Muscle of leg (tissue), 11 donors: Measurements from ENCODE around the gene C1QTNF1. TPM values are rescaled to one million over a fixed set of nuclear protein-coding genes. Genes with fewer than 3 reads are reported as not detected.
"Not testable (repeated sequence)": the region's sequence is repeated elsewhere in the genome, so short reads cannot be mapped to it uniquely, and the experiment has no call there.

Experiments used
- DNase-seq: peaks from one replicate; pipeline ENCODE4 v3.0.0; 2013
- H3K27ac ChIP-seq: one replicate; pipeline ENCODE4 v1.5.1; 2013; ENCODE audit warnings: mild to moderate bottlenecking, low read length, control low read depth
- H3K27me3 ChIP-seq: one replicate; pipeline ENCODE4 v1.6.1; 2013; ENCODE audit warnings: low read length; ENCODE audit not compliant: control insufficient read depth, insufficient read depth
- H3K36me3 ChIP-seq: one replicate; pipeline ENCODE4 v1.6.1; 2013; ENCODE audit warnings: low read length; ENCODE audit not compliant: control insufficient read depth, insufficient read depth
- H3K4me1 ChIP-seq: one replicate; pipeline ENCODE4 v1.6.1; 2013; ENCODE audit warnings: low read length; ENCODE audit not compliant: control insufficient read depth, insufficient read depth
- H3K4me3 ChIP-seq: one replicate; pipeline ENCODE4 v1.5.1; 2013; ENCODE audit warnings: low read length, control low read depth
- H3K9me3 ChIP-seq: replicated peaks from 2 replicates; pipeline ENCODE4 v1.6.1; 2013; ENCODE audit warnings: low read depth, low read length; ENCODE audit not compliant: control insufficient read depth
- WGBS: methylation state at CpG from one replicate; pipeline ENCODE4 v1.1.5; 2013; ENCODE audit warnings: missing lambda C conversion rate; ENCODE audit not compliant: insufficient coverage; 5-methylcytosine and 5-hydroxymethylcytosine counted together
- polyA plus RNA-seq, 8 donors: library from polyadenylated mRNA; unstranded; fragments of 120-200 nt; gene quantifications; one replicate each; pipeline versions ENCODE4 v1.2.1 to v1.2.3, GENCODE V29; 2013; ENCODE audit warnings: inconsistent platforms in 1 of 8, low replicate concordance in 1 of 8; ENCODE audit not compliant: insufficient read length in 8 of 8, insufficient read depth in 1 of 8
- total RNA-seq: library from RNA; stranded (reverse); fragments of 120-200 nt; gene quantifications from one replicate; pipeline ENCODE4 v1.2.4, GENCODE V29; 2013

Gene C1QTNF1
- total and polyA plus RNA-seq, 9 donors, result 3.3 to 10.9 (median 5.8) TPM

GRCh38 chr17:79074121-79074648 is 50.2 kb downstream of the C1QTNF1 start:
- peaks cover 17% of the 10 kb centered on the region for H3K4me1 ChIP-seq
- H3K4me3 ChIP-seq, result peak overlapping the region; percentile 39
- H3K27me3 ChIP-seq, H3K9me3 ChIP-seq, DNase-seq, H3K27ac ChIP-seq: not testable (repeated sequence)
- 76% methylated on average over 22 of the region's 22 CpGs for WGBS
- H3K36me3 ChIP-seq, result peaks cover 13% of the 10 kb centered on the region

DNA sequence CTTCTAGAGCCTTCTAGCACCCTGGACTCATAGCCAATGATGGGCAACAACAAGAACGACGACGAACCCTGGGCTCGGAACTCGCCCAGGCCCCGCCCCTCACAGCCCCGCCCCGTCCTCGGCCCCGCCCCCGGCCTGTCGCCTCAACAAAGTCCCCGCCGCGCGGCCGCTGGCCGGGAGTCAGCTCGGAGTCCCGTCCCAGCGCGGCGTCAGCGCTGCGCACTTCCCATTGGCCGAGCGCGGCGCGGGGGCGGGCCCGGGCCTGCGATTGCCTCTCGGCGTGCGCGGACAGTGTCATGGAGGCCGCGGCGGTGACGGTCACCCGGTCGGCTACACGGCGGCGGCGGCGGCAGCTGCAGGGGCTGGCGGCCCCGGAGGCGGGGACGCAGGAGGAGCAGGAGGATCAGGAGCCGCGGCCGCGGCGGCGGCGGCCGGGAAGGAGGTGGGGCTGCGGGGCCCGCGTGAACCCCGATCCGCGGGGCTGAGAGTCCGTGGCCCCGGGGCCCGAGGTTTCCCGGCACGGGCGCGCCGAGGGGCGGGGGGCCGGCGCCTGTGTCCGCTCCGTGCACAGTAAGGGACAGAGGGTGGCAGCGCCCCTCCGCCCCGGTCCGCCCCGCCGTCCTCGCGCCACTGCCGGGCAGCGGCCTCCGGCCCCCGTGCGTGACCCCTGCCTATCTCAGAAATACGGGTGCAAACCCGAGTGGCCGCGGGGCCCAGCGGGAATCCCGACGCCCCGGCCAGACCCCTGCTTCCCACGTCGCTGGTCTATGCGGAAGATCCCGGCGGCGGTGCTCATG is 50.9 kb downstream of the C1QTNF1 start, which contains the start of gene ENGASE:
ENGASE (plus strand) TSS at position 176 of the 797 bp plus-strand sequence; CDS start at position 297, 121 bp downstream.
- peaks cover 18% of the 10 kb centered on the region for H3K36me3 ChIP-seq
- no peaks in the 10 kb centered on the region for H3K9me3 ChIP-seq
- DNase-seq, result peak; percentile 96
- peak within 1 kb of the TSS; percentile 71 for H3K27ac ChIP-seq
- WGBS, result under 1% methylated on average over 105 of the region's 106 CpGs
- peak within 1 kb of the TSS; percentile 62 for H3K4me3 ChIP-seq
- peaks cover 17% of the 10 kb centered on the region for H3K4me1 ChIP-seq
- peaks cover 4% of the 10 kb centered on the region for H3K27me3 ChIP-seq

- Histone ChIP-seq H3K9me3 (no peaks in the 10 kb centered on the region), H3K27me3 (peaks cover 4% of the 10 kb centered on the region), H3K27ac (peak overlapping the region; percentile 71), H3K36me3 (peaks cover 22% of the 10 kb centered on the region), H3K4me3 (peak overlapping the region; percentile 62), H3K4me1 (peaks cover 17% of the 10 kb centered on the region)
- no peak for DNase-seq
- WGBS, result 17% methylated on average over 6 of the region's 6 CpGs
Measured at GRCh38 chr17:79075446-79075750, 51.4 kb downstream of the C1QTNF1 start.

- 73% methylated on average over 6 of the region's 9 CpGs for WGBS
- no peak for DNase-seq
Measured at GRCh38 chr17:79075861-79076406, 52.0 kb downstream of the C1QTNF1 start.

DNA sequence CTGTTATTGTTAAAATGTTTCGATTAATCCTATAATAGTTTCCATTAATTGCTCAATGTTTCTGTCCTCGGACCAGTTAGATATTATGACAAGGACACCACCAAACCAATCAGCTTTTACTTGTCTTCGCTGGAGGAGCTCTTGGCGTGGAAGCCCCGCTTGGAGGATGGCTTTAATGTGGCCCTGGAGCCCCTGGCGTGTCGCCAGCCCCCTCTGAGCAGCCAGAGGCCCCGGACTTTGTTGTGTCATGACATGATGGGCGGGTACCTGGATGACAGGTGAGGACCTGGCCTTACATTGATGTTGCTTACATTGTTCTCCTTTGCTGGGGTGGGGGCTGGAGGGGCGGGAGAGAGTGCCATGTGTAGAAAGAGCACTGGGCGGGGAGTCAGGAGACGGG is 53.6 kb downstream of the C1QTNF1 start:
- Histone ChIP-seq H3K4me1 (peaks cover 25% of the 10 kb centered on the region), H3K4me3 (no peak overlapping the region), H3K27ac (no peak overlapping the region), H3K27me3 (no peaks in the 10 kb centered on the region), H3K36me3 (peaks cover 35% of the 10 kb centered on the region), H3K9me3 (no peaks in the 10 kb centered on the region)
- peak; percentile 1 for DNase-seq
- 91% methylated on average over 8 of the region's 12 CpGs for WGBS

More at GRCh38 chr17:79075861-79076406, 52.0 kb downstream of the C1QTNF1 start:
- H3K27ac ChIP-seq, result no peak overlapping the region
- peaks cover 28% of the 10 kb centered on the region for H3K36me3 ChIP-seq
- no peaks in the 10 kb centered on the region for H3K27me3 ChIP-seq
- peak overlapping the region; percentile 62 for H3K4me3 ChIP-seq
- peaks cover 17% of the 10 kb centered on the region for H3K4me1 ChIP-seq
- no peaks in the 10 kb centered on the region for H3K9me3 ChIP-seq

DNA sequence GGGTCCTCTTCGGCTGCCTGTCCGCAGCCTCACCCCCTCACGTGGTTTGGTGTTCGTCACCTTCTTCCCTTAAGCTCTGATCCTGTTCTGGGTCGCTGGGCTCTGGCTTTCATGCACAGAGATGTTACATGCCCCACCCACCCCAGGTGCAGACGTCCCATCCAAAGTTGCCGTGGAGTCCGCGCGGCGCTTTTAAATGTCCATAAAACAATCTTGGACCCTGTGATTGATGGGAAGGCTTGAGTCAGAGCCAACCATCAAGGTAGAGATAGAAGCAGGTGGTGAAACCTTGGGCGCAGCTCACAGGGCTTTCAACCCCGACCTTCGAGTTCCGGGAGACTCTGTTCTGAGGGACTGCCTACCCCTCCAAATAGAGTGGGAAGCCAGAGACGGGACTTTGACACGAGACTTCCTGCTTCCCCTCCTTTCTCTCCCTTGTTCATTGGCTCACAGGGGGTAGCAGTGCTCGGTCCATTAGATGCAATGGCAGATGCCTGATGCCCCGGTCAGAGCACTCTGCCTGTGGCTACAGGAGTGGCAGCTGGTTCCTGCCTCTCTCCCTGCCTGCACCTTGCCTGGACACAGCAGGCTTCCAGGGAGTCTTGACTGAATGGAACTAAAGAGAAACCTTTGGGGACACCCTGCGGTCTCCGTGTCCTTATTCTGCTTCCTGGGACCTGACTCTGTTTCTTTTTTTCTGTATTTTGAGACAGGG is 54.7 kb downstream of the C1QTNF1 start:
- H3K9me3 ChIP-seq, result no peaks in the 10 kb centered on the region
- H3K27me3 ChIP-seq, result no peaks in the 10 kb centered on the region
- DNase-seq, result peak; percentile 1
- no peak overlapping the region for H3K27ac ChIP-seq
- peaks cover 25% of the 10 kb centered on the region for H3K4me1 ChIP-seq
- peaks cover 45% of the 10 kb centered on the region for H3K36me3 ChIP-seq
- 81% methylated on average over 11 of the region's 21 CpGs for WGBS
- H3K4me3 ChIP-seq, result no peak overlapping the region

GRCh38 chr17:79079421-79080200 is 55.6 kb downstream of the C1QTNF1 start:
- whole genome bisulfite sequencing, result 90% methylated on average over 21 of the region's 22 CpGs
- H3K9me3 ChIP-seq, result no peaks in the 10 kb centered on the region
- peak; percentile 1 for DNase-seq
- peaks cover 22% of the 10 kb centered on the region for H3K4me1 ChIP-seq
- no peak overlapping the region for H3K27ac ChIP-seq
- no peaks in the 10 kb centered on the region for H3K27me3 ChIP-seq
- peaks cover 52% of the 10 kb centered on the region for H3K36me3 ChIP-seq
- no peak overlapping the region for H3K4me3 ChIP-seq

- peaks cover 60% of the 10 kb centered on the region for H3K36me3 ChIP-seq
- peaks cover 20% of the 10 kb centered on the region for H3K4me1 ChIP-seq
- H3K9me3 ChIP-seq, result no peaks in the 10 kb centered on the region
- 87% methylated on average over 18 of the region's 18 CpGs for WGBS
- no peaks in the 10 kb centered on the region for H3K27me3 ChIP-seq
- no peak overlapping the region for H3K4me3 ChIP-seq
- H3K27ac ChIP-seq, result no peak overlapping the region
- no peak for DNase-seq
Measured at GRCh38 chr17:79080349-79080748, 56.4 kb downstream of the C1QTNF1 start.

GRCh38 chr17:79080761-79081290 is 56.9 kb downstream of the C1QTNF1 start:
- Histone ChIP-seq H3K4me3 (no peak overlapping the region), H3K36me3 (peaks cover 64% of the 10 kb centered on the region), H3K9me3 (no peaks in the 10 kb centered on the region), H3K27ac (no peak overlapping the region), H3K27me3 (no peaks in the 10 kb centered on the region), H3K4me1 (peaks cover 15% of the 10 kb centered on the region)
- 94% methylated on average over 16 of the region's 17 CpGs for WGBS
- peak; percentile 4 for DNase-seq
